NCI-H460 (cell line): Measurements from ENCODE around the gene WWC2. TPM values are rescaled to one million over a fixed set of nuclear protein-coding genes. Genes with fewer than 3 reads are reported as not detected.

Experiments
- DNase-seq: peaks from one replicate; pipeline ENCODE4 v3.0.0-alpha.2; 2016; ENCODE audit warnings: low read depth; ENCODE audit errors: extremely low read depth
- total RNA-seq: library from RNA; depleted of rRNA; stranded (reverse); fragments of >200 nt; shearing (Covaris generic); gene quantifications from 2 replicates; pipeline ENCODE4 v1.2.3, GENCODE V29; 2014

The WWC2 gene
- total RNA-seq, 1 experiment from 2014 or later, result 24.8 TPM

DNA sequence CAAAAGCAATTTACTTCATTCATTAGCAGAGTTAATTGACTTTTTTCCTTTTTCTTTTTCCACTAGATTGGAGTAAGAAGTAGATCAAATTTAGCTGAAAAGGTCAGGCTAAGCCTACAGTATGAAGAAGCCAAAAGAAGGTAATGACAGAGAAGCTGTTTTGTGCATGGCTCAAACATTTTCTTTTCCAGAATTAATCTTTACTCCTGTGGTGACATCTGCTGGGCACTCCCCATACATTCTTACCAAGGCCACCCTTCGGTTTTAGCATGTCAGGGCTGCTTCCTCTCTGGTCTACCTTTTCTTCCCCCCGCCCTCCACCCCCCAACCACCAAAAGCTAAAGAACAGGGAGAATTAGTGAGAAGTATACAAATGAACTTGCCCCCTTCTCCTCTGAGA, 150.8 kb downstream of the WWC2 start:
- peak; percentile 36 for DNase-seq

DNA sequence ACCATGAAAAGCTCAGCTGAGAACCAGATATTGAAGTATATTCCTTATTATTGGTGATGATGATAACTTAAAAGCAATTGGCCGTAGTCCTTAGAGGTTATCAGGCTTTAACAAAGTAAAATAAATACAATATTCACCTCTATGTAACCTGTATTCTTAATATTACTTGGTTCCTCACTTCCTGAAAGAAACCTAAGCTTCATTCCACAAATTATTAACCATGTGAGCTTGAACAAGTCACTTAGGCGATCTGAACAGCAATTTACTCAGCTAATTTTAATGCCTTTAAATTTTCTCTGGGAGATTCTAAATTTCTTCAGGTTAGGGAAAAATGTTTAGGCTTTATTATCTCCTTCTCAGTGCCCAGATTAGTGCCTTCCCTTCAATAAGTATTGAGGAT, 151.8 kb downstream of the WWC2 start:
- DNase-seq, result no peak

DNA sequence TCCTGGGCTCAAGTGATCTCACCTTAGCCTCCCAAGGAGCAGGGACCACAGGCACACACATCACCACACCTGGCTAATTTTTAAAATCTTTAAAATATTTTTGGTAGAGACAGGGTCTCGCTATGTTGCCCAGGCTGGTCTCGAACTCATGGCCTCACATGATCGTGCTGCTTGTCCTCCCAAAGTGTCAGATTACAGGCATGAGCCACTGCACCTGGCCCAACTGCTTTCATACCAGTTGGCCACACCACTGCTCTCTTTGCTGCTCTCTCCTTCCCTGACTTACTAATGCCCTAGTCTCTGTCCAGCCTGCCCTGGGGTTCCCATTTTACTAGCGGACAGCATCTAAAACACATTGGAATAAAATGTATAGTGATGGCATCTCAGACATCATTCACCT, 153.9 kb downstream of the WWC2 start:
- DNase-seq, result no peak

DNA sequence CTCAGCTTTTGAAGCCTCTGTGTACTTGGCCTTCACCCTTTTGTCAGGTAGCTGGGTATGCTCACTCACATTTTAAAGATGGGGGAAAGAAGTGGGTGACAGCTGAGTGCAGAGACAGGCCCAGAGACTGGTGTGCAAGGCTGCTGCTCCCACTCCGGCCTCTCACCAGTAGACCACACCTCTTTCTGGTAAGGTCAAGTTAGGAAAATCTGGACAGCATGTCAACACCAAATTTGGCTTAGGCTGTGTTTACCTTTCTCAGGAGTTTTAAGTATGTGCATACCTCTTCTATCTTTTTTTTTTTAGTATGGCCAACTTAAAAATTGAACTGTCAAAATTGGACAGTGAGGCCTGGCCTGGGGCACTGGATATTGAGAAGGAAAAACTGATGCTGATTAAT, 154.4 kb downstream of the WWC2 start:
- no peak for DNase-seq

DNA sequence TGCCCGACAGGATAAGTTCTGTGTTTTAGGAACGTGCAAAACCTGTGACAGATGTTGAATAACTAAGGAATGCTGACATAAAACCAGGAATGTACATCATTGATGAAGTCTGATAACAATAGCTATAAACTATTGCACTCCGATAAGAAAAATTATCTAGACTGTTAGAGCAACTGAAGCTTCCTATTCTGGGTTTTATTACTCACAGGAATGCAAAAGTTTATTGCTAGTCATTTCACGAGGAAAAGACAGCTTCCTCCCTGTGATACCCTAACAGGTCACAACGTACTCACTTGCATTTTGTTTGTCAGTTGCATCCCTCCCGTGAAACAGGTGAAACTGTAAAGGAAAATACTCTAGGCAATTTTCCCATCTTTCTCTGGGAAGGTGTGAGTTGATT, 155.1 kb downstream of the WWC2 start:
- DNase-seq, result no peak

DNA sequence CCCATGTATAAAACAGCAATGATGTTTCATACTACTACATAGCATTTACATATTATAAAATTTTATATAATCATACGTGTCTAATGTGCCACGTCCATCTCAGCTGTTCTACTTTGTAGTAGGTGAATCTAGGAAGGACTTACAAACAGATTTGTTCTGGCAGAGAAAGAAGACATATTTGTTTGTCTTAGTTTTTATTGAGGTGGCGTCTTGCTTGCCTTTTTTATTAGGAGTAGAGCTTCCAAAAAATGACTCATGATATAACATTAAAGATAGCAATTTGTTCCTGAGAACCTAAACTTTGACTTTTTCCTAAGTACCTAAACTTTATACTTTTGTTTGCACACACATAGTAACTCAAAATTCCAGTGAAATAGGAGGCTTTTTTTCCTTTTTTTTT, 156.4 kb downstream of the WWC2 start:
- DNase-seq, result no peak

DNA sequence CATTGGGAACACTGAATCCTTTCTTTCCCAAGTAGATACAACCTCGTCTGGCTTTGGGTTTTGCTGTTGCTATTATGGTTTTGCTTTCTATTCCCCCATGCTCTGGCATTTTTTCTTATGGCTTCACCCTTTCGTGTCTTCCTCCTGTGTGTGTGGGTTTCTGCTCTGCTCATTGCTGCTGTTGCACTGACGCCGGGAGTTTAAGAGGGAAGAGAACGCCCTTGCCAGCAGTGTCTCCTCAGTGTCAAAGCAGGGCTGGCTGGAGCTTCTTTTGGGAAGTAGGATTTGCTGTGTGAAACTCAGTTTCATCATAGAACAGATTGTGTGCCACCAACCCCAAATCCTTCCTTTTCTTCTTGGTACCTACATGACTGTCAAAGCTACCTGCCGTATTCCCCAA, 157.3 kb downstream of the WWC2 start:
- no peak for DNase-seq

DNA sequence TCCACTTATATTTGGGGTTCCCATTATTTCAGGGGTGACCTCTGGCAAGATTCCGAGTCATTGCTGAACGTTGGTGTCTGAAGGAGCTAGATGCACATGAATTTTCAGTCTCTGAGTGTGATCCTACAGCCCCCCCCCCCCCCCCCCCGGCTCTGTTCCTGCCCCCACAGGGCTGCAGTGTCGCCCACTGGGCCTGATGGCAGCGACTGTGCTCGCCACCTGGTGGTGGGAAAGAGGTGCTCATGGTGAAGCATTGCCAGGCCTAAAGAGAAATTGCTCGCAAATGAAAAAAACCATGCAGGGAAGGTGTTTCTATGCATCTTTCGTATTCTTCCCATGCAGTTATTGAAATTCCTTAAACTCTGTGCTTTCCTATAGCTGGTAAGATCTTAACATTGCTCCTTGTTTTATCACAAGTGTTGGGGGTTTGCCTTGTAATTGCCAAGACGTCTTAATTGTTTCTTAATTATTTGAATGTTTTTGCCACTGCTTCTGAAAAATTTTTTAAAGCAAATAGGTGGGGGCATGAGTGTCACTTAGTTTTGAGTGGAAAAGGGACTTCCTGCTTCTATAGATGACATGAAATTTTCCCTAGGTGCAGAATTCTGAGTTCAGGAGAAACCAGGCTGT, 157.8 kb downstream of the WWC2 start:
- peak; percentile 30 for DNase-seq

DNA sequence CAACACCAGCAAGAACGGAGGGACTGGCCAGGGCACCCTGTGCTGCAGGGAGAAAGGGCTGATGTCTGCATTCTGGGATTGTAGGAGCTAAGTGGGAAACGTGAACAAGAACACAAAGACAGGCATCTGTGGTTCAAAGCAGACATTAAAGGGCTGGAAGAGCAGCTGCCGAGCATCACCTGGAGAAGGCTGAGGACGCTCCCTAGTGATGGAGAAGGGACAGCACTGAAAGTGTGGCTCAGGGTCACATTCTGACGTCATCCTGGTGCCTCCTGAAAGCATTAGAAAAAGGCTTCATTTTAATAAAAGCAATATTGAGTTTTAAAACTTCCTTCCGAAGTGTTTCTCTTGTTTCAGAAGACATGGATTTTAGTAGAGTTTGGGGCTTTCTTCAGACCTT, 158.8 kb downstream of the WWC2 start:
- DNase-seq, result no peak

DNA sequence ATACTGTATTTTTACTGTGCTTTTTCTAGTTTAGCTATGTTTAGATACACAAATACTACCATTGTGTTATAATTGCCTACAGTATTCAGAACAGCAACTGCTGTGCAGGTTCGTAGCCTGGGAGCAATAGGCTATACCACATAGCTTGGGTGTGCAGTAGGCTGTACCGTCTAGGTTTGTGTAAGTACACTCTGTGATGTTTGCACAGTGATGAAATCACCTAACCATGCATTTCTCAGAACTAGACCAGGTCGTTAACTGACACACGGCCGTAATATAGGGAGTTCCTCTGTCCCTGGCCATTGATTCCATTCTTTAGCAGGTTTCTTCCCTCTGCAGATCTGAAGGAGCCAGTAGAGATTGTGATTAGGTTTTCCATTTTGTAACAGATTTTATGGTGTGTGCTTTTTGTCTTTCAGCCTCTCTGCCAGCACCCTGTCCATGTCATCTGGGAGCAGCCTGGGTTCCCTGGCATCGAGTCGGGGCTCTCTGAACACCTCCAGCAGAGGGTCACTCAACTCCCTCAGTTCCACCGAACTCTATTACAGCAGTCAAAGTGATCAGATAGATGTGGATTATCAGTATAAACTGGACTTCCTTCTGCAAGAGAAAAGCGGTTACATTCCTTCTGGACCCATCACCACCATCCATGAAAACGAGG, 161.6 kb downstream of the WWC2 start:
- DNase-seq, result no peak

DNA sequence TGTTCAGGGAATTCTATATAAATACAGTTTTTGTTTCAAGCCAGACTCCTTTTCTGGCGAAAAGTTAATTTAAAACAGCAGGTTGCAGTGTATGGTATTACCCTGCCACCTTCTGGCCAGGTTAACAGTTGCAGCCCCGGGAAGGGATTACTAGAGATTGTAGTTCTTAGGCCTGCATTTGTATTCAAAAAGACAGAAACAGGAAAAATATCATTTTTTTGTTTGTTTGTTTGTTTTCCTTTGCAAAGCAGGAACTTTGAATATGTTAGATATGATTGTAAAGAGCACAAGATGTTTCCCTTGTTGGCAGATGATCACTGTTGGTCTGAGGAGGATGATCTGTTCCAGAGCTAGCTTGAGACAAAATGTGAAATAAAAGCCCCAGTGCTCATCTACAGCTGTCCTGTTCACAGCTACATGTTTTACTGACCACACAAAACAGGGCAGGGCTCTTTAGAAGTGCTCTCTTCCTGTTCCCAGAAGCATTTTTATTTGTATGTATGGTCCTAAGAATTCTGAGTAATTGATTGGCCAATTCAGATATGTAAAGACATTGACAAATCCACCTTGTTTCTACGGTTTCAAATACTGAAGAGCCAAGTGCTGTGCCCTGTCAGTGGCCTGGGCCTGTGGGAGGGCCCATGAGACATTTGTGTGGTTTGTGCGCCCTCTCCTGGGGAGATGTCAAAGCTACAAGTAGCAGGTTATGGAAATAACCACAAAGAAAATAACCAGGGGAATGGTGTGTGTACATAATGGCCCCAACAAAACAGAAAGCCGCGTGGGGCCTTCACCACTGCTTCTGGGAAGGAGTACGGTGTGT, 163.1 kb downstream of the WWC2 start:
- DNase-seq, result peak; percentile 67

DNA sequence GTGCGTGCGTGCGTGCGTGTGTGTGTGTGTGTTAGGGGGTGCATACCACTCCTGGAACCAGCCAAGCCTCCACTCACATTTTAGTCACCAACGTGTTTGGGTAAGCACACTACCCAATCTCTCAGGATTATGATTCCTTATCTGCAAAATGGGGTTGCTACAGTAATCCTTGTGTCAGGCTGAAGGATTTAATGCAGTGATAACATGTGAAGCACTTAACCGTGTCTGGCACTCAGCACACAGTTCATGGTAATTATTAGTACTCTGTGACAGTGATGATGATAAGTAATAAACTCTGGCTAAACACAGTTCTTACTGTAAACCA, 163.7 kb downstream of the WWC2 start:
- no peak for DNase-seq

DNA sequence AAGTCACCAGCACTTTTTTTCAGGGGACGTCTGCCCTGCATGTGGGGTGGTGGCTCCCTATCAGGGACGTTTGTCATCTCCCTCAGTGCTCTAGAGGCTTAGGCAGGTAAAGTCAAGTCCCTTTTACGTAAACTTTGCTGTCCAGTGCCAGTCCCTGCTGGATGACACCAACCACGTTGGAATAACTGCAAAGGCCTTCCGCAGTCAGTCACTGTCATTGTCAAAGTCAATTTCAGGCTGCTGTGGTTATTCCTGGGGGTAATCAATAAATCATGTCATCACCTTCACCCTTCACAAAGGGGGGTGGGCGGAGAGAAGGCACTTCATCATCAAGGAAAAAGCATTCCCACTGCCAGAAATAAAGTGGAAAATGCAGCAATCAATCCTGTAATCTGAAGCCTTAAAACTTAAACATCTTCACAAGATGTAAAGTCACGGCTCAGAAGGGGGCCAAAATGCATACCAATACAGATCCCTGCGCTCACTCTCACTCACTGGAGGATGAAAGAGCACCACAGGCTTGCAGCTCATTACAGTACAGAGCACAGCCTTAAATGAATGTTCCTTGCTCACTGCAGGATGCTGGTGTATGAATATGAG, 164.8 kb downstream of the WWC2 start:
- no peak for DNase-seq

DNA sequence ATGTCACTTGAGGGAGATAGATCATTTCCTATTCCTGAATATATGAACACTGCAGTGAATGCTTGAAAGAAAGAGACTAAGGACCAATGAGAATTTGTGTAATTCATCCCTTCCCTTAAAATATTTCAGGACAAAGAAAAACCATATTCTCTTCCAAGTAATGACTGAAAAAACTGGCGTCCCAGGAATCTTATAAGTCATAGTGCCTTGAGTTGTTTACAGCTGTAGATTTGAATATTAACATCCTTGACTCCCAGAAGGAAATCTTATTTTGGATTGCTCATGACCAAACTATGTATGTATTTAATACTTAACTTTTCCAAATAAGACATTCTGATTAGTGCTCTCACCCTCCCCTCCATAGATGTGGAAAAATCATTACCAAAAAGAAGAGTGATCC, 165.6 kb downstream of the WWC2 start:
- DNase-seq, result no peak

DNA sequence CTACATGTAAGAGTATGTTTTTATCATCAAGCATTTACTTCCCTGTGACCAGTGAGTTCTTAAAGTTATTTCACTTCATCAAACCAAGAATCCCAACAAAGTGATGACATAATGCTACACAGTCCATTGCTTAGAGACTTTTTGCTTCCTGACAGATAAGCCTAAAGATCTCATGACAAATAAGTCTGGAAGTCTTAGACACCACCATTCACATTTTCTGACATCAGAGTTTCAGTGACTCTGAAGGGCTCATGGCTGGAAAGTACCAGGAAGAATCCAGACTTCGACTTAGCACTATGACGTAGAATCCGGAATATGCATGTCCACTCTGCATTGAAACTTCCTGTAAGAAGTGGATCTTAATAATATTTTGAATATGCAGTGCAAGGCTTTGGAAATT, 167.3 kb downstream of the WWC2 start:
- DNase-seq, result no peak

DNA sequence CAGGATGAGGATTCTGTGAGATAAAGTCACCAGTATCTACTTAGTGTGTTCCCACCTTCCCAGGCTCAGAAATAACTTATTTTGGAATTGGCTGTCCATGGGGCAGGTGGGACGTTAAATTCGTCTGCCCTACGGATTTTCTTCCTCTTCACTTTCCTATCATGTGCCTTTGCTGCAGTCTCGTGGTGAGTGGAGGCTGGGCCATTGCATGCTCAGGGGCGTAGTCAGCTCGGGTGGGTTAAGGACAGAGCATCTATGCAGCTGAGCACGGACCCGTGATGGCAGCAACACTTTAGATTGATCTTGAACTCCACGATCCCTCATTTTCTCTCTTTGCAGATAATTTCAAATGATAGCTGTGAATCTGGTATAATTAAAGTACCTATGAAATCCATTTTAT, 169.5 kb downstream of the WWC2 start:
- no peak for DNase-seq

DNA sequence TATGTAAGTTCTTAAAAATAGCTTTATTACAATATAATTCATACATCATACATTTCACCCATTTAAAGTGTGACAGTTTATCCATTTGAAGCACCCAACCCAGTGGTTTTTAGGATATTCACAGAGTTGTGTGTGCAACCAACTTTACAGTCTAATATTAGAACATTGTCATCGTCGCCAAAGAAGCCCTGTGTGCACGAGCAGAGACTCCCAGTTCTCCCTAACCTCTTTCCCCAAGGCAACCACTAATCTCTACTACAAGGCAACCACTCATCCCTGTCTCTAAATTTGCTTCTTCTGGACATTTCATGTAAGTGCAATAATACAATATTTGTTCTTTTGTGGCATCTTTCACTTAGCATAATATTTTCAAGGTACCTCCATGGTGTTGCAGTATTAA, 173.3 kb downstream of the WWC2 start:
- no peak for DNase-seq

DNA sequence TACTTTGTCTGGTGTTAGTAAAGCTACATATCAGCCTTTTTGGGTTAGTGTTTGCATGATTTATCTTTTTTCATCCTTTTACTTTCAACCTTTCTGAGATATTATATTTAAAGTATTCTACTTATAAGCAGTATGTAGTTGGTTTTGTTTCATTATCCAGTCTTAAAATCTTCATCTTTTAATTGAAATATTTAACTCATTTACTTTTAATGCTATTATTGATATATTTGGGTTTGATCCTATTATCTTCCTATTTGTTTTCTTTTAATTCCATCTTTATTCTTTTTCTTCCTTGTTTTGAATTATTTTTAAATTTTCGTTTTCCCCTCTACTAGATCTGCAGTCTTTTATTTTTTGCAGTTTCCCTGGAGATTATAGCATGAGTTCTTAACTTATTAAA, 177.0 kb downstream of the WWC2 start:
- DNase-seq, result no peak

DNA sequence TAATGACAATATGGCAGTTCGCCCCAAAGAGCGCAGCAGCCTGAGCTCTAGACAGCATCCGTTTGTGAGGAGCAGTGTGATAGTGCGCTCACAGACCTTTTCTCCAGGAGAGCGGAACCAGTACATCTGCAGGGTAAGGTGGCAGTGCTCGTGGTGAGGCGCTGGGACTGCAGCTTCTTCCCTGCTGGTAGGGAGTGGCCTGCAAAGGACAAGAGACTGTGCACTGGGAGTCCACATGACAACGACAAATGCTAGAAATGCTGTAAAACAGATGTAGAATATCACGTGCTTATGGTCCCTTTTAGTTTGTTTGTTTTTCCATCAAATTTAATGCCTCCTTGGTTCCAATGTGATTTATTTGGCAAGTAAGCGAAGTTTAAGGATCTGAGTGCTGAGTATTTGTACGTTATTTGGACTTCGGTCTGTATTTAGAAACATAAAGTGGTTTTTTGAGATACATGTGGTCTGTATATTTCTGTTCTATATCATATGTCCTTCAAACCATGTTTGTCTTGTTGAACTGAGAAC, 185.3 kb downstream of the WWC2 start:
- no peak for DNase-seq

DNA sequence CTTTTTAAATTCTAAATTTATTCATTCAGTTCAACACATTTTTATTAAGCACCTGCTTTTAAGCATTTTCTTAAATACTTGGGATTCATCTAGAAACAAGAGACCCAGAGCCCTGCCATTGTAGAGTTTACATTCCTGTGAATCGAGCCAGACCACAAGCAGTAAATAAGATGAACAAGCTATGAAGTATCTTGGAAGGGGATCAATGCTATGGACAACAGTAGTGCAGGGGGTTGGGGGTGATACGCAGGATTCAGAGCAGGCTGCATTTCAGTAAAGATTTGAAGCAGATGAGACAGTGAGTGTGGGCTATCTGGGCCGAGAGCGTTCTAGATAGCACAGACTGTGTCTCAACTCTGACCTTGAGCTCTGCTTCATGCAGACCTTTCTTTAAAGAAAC, 185.9 kb downstream of the WWC2 start:
- no peak for DNase-seq

DNA sequence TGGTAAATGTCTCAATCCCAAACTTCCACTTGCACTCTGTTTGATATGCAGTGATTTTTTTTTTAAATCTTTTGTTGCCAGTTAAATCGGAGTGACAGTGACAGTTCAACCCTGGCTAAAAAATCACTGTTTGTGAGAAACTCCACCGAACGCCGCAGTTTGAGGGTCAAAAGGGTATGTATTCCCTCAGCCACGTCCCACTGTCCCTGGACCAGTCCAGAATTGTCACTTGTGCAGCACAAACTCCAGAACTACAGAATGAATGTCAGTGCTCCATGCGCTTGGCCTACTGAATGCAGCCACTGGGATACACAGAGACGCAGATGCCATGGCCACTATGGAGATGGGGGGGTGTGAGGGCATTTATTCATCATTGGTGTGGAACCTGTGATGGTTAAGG, 186.8 kb downstream of the WWC2 start:
- no peak for DNase-seq
